ENCODE results near the gene SYMPK. TPM values are rescaled to one million over a fixed set of nuclear protein-coding genes. Genes with fewer than 3 reads are reported as not detected.

The SYMPK gene
- total RNA-seq, 2 experiments from 2014 or later, result 88.3 to 89.2 TPM

- Mint-ChIP-seq H3K4me1 (peaks cover 3% of the 10 kb centered on the region), H3K27me3 (no peaks in the 10 kb centered on the region), H3K36me3 (ENCODE audit: low read depth) (peaks cover 11% of the 10 kb centered on the region), H3K4me3 (no peak overlapping the region), H3K27ac (no peak overlapping the region), H3K9me3 (no peaks in the 10 kb centered on the region)
- ChIA-PET CTCF (interaction anchor here (0.5 to 1.9 kb wide), 40 partner anchors 8 to 725 kb away, joined by 3 to 26 read pairs (median 5); partner anchors contain the start of genes CCDC61, DMPK, DMWD and FBXO46), POLR2A (interaction anchor here (0.9 to 2.0 kb wide), 3 partner anchors 46 to 111 kb away, joined by 3 to 6 read pairs (median 3); partner anchors contain the start of gene SYMPK)
- peak; percentile 96 for DNase-seq
These were observed 45.8 kb downstream of the SYMPK start for GRCh38 chr19:45817010-45817724.

GRCh38 chr19:45816236-45817009 lies 46.5 kb downstream of the SYMPK start:
- Mint-ChIP-seq H3K36me3 (ENCODE audit: low read depth) (peaks cover 11% of the 10 kb centered on the region), H3K9me3 (no peaks in the 10 kb centered on the region), H3K27me3 (no peaks in the 10 kb centered on the region), H3K4me3 (no peak overlapping the region), H3K27ac (no peak overlapping the region), H3K4me1 (peaks cover 3% of the 10 kb centered on the region)
- ChIA-PET CTCF (interaction anchor here (0.5 to 1.9 kb wide), 39 partner anchors 8 to 725 kb away, joined by 3 to 26 read pairs (median 5); partner anchors contain the start of genes CCDC61, DMPK, DMWD and FBXO46), POLR2A (interaction anchor here (0.9 to 2.0 kb wide), 3 partner anchors 46 to 111 kb away, joined by 3 to 6 read pairs (median 3); partner anchors contain the start of gene SYMPK)
- DNase-seq, result no peak

DNA sequence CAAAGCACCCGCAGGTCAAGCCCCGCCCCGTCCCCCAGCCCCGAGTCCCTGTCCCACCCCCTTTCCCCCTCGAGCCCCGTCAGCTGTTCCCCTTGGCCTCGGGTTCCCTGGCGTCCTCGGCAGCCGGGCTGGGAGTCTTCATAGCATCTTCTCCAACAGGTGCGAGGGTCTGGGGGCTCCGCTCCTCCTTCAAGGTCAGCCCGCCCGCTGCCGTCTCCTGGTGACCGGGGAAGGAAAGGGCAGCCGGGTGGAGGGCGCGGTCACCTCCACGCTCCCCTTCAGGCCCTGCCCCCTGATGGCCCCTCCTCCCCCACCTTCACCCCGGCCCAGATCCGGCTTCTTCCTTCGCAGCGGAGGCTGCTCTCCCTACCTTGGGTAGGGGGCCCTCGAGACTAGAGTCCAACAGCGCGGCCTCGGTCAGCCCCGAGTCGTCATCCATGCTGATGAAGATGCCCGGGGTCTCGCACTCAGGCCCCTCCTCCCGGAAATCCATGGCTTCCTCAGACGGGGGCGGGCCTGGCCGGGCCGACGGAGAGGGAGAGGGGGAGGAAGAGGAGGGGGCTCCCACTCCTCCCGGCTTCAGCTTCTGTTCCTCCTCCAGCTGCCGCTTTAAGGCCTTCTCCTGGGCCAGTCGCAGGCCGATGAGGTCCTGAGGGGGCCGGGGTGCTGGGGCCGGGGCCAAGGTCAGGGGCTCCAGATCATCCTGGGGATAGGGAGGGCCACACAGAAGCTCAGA lies 47.3 kb downstream of the SYMPK start:
- DNase-seq, result no peak
- Mint-ChIP-seq H3K36me3 (ENCODE audit: low read depth) (peaks cover 8% of the 10 kb centered on the region), H3K27ac (no peak overlapping the region), H3K4me1 (peaks cover 4% of the 10 kb centered on the region), H3K9me3 (no peaks in the 10 kb centered on the region), H3K27me3 (no peaks in the 10 kb centered on the region), H3K4me3 (no peak overlapping the region)
- ChIA-PET CTCF (interaction anchor here (1.3 to 1.5 kb wide), 4 partner anchors 19 to 123 kb away, joined by 3 to 14 read pairs (median 6); partner anchors contain the start of genes DMWD and QPCTL), POLR2A (interaction anchor here (1.2 kb wide), 1 partner anchor 46 kb away, joined by 3 read pairs; no protein-coding TSS in a partner anchor)

- no peak within 1 kb of the TSS for H3K4me3 Mint-ChIP-seq
- peaks cover 4% of the 10 kb centered on the region for H3K36me3 Mint-ChIP-seq (ENCODE audit: low read depth)
- H3K9me3 Mint-ChIP-seq, result no peaks in the 10 kb centered on the region
- no peaks in the 10 kb centered on the region for H3K27me3 Mint-ChIP-seq
- no peak within 1 kb of the TSS for H3K27ac Mint-ChIP-seq
- ChIA-PET POLR2A (interaction anchor here (1.2 kb wide), 1 partner anchor 47 kb away, joined by 3 read pairs; no protein-coding TSS in a partner anchor), CTCF (interaction anchor here (0.5 to 1.4 kb wide), 4 partner anchors 15 to 1001 kb away, joined by 3 to 5 read pairs (median 4); partner anchors contain the start of gene SIX5)
- DNase-seq, result no peak
- H3K4me1 Mint-ChIP-seq, result peaks cover 9% of the 10 kb centered on the region
These were observed 48.0 kb downstream of the SYMPK start, which contains the start of gene RSPH6A for GRCh38 chr19:45814851-45815480. RSPH6A (minus strand) TSS chr19:45815308; CDS start chr19:45815176, 132 bp downstream.

DNA sequence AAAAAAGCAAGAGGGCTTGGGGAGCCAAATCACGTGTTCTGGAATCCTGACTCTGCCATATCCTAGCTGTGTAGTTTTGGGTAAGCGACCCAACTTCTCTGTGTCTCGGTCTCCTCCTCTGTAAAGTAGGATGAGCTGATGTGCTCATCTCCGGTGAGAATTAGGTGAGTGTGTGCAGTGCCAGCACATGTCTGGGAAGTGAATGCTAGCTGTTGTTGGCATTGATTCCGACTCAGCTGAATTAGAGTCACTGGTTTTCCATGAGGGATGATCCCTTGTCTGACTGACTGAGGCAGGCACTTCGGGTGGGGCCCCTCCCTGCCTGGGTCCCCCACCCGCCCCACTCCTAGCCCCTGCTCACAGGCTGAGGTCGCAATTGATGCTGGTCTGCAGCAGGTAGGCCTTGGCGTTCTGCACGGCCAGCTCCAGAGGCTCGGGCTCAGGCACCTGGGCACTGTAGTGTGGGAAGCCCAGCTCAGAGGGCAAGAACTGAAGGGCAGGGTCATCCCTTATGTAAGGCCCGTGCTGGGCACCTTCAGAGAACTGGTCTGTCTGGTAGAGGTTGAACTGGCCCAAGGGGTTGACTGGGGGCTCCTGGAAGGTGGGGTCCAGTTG lies 48.7 kb downstream of the SYMPK start:
- Mint-ChIP-seq H3K9me3 (no peaks in the 10 kb centered on the region), H3K4me1 (peaks cover 16% of the 10 kb centered on the region), H3K4me3 (no peak overlapping the region), H3K27me3 (no peaks in the 10 kb centered on the region), H3K27ac (no peak overlapping the region), H3K36me3 (ENCODE audit: low read depth) (no peaks in the 10 kb centered on the region)
- POLR2A ChIA-PET, result interaction anchor here (0.7 to 1.2 kb wide), 4 partner anchors 15 to 72 kb away, joined by 3 read pairs; partner anchors contain the start of gene IRF2BP1
- CTCF ChIA-PET, result interaction anchor here (0.5 to 1.4 kb wide), 4 partner anchors 14 to 1002 kb away, joined by 3 to 5 read pairs (median 4); partner anchors contain the start of gene SIX5
- DNase-seq, result no peak

DNA sequence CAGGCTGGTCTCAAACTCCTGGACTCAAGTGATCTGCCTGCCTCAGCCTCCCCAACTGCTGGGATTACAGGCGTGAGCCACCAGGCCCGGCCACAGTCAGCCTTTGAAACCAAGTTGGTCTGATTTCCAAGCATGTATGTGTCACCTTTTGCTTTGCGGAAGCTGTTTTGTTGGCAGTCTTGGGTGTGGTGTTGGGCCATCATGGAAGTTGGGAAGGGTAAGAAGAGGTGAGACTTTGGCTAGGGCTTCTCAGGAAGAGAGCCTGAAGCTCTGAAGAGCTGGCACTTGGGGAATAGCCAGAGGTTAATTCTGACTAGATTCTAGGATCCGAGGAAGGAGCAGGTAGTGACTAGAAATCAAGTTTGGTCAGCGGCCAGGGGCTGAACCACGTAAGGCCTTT lies 50.6 kb downstream of the SYMPK start:
- DNase-seq, result no peak
- no peak overlapping the region for H3K4me3 Mint-ChIP-seq
- H3K27me3 Mint-ChIP-seq, result no peaks in the 10 kb centered on the region
- no peaks in the 10 kb centered on the region for H3K9me3 Mint-ChIP-seq
- no peaks in the 10 kb centered on the region for H3K36me3 Mint-ChIP-seq (ENCODE audit: low read depth)
- H3K27ac Mint-ChIP-seq, result no peak overlapping the region
- POLR2A ChIA-PET, result no interaction called here
- CTCF ChIA-PET, result interaction anchor here (2.0 kb wide), 1 partner anchor 42 kb away, joined by 16 read pairs; the partner anchor contains the start of gene SIX5
- peaks cover 17% of the 10 kb centered on the region for H3K4me1 Mint-ChIP-seq

DNA sequence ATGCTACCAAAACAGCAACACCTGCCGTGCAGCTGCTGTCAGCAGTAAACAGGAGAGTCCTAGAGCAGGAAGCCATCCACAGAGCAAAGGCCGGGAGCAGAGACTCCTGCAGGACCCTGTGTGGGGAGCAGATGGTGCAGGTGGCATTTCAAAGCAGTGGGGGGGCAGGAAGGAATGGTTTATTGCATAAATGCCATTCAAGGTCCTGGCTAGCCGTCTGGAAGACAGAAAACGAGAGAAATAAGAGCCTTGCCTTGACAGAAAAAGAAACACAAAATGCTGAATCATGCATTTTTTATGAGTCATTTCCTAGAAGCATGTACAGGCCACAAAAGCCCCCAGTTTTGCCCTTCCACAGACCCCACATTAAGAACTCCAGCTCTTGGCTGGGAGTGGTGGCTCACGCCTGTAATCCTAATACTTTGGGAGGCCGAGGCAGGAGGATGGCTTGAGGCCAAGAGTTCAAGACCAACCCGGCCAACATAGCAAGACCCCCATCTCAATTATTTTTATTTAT lies 53.2 kb downstream of the SYMPK start:
- no peaks in the 10 kb centered on the region for H3K36me3 Mint-ChIP-seq (ENCODE audit: low read depth)
- CTCF ChIA-PET, result interaction anchor here (1.4 kb wide), 1 partner anchor 41 kb away, joined by 6 read pairs; the partner anchor contains the start of gene SIX5
- POLR2A ChIA-PET, result no interaction called here
- peak overlapping the region; percentile 32 for H3K27ac Mint-ChIP-seq
- peaks cover 7% of the 10 kb centered on the region for H3K27me3 Mint-ChIP-seq
- DNase-seq, result no peak
- no peaks in the 10 kb centered on the region for H3K9me3 Mint-ChIP-seq
- no peak overlapping the region for H3K4me3 Mint-ChIP-seq
- H3K4me1 Mint-ChIP-seq, result peaks cover 14% of the 10 kb centered on the region

GRCh38 chr19:45805719-45806118 lies 57.2 kb downstream of the SYMPK start:
- no peak overlapping the region for H3K4me3 Mint-ChIP-seq
- POLR2A ChIA-PET, result no interaction called here
- H3K27me3 Mint-ChIP-seq, result peaks cover 14% of the 10 kb centered on the region
- H3K9me3 Mint-ChIP-seq, result no peaks in the 10 kb centered on the region
- no peak for DNase-seq
- no peak overlapping the region for H3K27ac Mint-ChIP-seq
- H3K4me1 Mint-ChIP-seq, result peaks cover 14% of the 10 kb centered on the region
- H3K36me3 Mint-ChIP-seq (ENCODE audit: low read depth), result no peaks in the 10 kb centered on the region
- CTCF ChIA-PET, result interaction anchor here (1.0 to 2.8 kb wide), 4 partner anchors 11 to 36 kb away, joined by 4 to 11 read pairs (median 7); partner anchors contain the start of gene SIX5

DNA sequence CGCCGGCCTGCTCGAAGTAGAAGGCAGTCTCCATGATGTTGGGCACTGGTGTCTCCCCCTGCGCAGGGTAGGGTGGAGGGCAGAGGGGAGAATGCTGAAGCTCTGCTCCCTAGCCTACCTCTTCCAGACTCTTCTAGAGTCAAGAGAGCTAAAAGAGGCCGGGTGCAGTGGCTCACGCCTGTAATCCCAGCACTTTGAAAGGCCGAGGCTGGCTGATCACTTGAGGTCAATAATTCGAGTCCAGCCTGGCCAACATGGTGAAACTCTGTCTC lies 58.1 kb downstream of the SYMPK start:
- CTCF ChIA-PET, result interaction anchor here (0.5 to 2.8 kb wide), 5 partner anchors 10 to 314 kb away, joined by 4 to 11 read pairs (median 5); partner anchors contain the start of gene SIX5
- Mint-ChIP-seq H3K27me3 (peaks cover 17% of the 10 kb centered on the region), H3K27ac (no peak overlapping the region), H3K4me3 (no peak overlapping the region), H3K4me1 (peaks cover 7% of the 10 kb centered on the region), H3K36me3 (ENCODE audit: low read depth) (no peaks in the 10 kb centered on the region), H3K9me3 (no peaks in the 10 kb centered on the region)
- DNase-seq, result no peak
- POLR2A ChIA-PET, result interaction anchor here (1.2 kb wide), 1 partner anchor 34 kb away, joined by 4 read pairs; no protein-coding TSS in a partner anchor

GRCh38 chr19:45804140-45804958 lies 58.6 kb downstream of the SYMPK start:
- POLR2A ChIA-PET, result interaction anchor here (1.2 kb wide), 1 partner anchor 34 kb away, joined by 4 read pairs; no protein-coding TSS in a partner anchor
- Mint-ChIP-seq H3K9me3 (no peaks in the 10 kb centered on the region), H3K27me3 (peaks cover 17% of the 10 kb centered on the region), H3K4me3 (no peak overlapping the region), H3K27ac (no peak overlapping the region), H3K4me1 (peaks cover 2% of the 10 kb centered on the region), H3K36me3 (ENCODE audit: low read depth) (no peaks in the 10 kb centered on the region)
- CTCF ChIA-PET, result interaction anchor here (1.0 to 2.8 kb wide), 4 partner anchors 9 to 34 kb away, joined by 4 to 11 read pairs (median 7); partner anchors contain the start of gene SIX5
- no peak for DNase-seq
